H1 (cell line): ENCODE data around the gene PHRF1. TPM values are rescaled to one million over a fixed set of nuclear protein-coding genes. Genes with fewer than 3 reads are reported as not detected.

Experiments
- CTCF ChIA-PET: fragments of 300-600 bp; sonication (Branson Sonifier 250); formaldehyde crosslinking; loops from one replicate; lab custom pipeline; 2021; ENCODE audit not compliant: partially characterized antibody; lab: Charles Lee
- POLR2A ChIA-PET: fragments of 300-600 bp; sonication (Branson Sonifier 250); formaldehyde crosslinking; loops from one replicate; lab custom pipeline; 2021; ENCODE audit warnings: inconsistent platforms; ENCODE audit not compliant: partially characterized antibody; lab: Charles Lee
- DNase-seq, 2 experiments: peaks; one replicate each; pipeline versions ENCODE4 v3.0.0 to v3.0.0-alpha.2; 2010 to 2022; ENCODE audit warnings: low spot score in 2 of 2, low read depth in 1 of 2, mixed read lengths in 1 of 2
- FAIRE-seq: peaks from 2 replicates; lab custom pipeline; 2011; peaks lifted over from hg19 to GRCh38; lab: Jason Lieb, UNC
- H2AFZ ChIP-seq: 2 replicates; pipeline ENCODE4 v1.8.1; 2012; ENCODE audit warnings: low read length, inconsistent platforms
- H2AK5ac ChIP-seq: 2 replicates; pipeline ENCODE4 v1.6.1; 2013; ENCODE audit warnings: low read depth, low read length
- H2BK120ac ChIP-seq: replicated peaks from 2 replicates; pipeline ENCODE3; 2013; ENCODE audit warnings: low read depth, low read length, inconsistent platforms
- H2BK12ac ChIP-seq: 2 replicates; pipeline ENCODE4 v1.6.1; 2013; ENCODE audit warnings: low read depth, low read length
- H2BK15ac ChIP-seq: 2 replicates; pipeline ENCODE4 v1.6.1; 2013; ENCODE audit warnings: low read length
- H2BK20ac ChIP-seq: 2 replicates; pipeline ENCODE4 v1.6.1; 2013; ENCODE audit warnings: low read length
- H2BK5ac ChIP-seq: 2 replicates; pipeline ENCODE4 v1.6.1; 2013; ENCODE audit warnings: low read depth, low read length
- H3K14ac ChIP-seq: 2 replicates; pipeline ENCODE4 v1.6.1; 2013; ENCODE audit warnings: inconsistent platforms; ENCODE audit not compliant: insufficient read length
- H3K18ac ChIP-seq: 2 replicates; pipeline ENCODE4 v1.6.1; 2013; ENCODE audit warnings: low read length; ENCODE audit errors: extremely low read depth
- H3K23ac ChIP-seq: 2 replicates; pipeline ENCODE4 v1.6.1; 2013; ENCODE audit warnings: inconsistent platforms; ENCODE audit not compliant: insufficient read length
- H3K23me2 ChIP-seq: 2 replicates; pipeline ENCODE4 v1.6.1; 2013; ENCODE audit warnings: low read depth, low read length
- H3K27ac ChIP-seq: 2 replicates; pipeline ENCODE4 v1.6.1; 2011; ENCODE audit warnings: low read depth, low read length, inconsistent platforms
- H3K27me3 ChIP-seq, 4 experiments: replicated peaks in 1 of 4; 1 replicate in 1 of 4; 2 replicates in 3 of 4; pipeline versions ENCODE4 v1.6.1 to v1.8.1; 2011 to 2013; ENCODE audit warnings: low read length in 3 of 4, mild to moderate bottlenecking in 3 of 4, inconsistent platforms in 2 of 4, mixed read lengths in 2 of 4, moderate library complexity in 1 of 4; ENCODE audit not compliant: control insufficient read depth in 3 of 4, insufficient read depth in 3 of 4; ENCODE audit errors: extremely low read depth in 1 of 4
- H3K36me3 ChIP-seq, 4 experiments: 2 replicates each; pipeline versions ENCODE4 v1.6.1 to v1.8.1; 2011 to 2013; ENCODE audit warnings: mild to moderate bottlenecking in 4 of 4, low read length in 3 of 4, moderate library complexity in 2 of 4, control low read depth in 1 of 4, inconsistent platforms in 1 of 4; ENCODE audit not compliant: insufficient read depth in 4 of 4, control insufficient read depth in 2 of 4
- H3K4ac ChIP-seq: replicated peaks from 2 replicates; pipeline ENCODE3; 2013; ENCODE audit warnings: low read length, low read depth, mixed read lengths, inconsistent platforms; ENCODE audit not compliant: insufficient read length
- H3K4me1 ChIP-seq, 4 experiments: replicated peaks in 1 of 4; 1 replicate in 1 of 4; 2 replicates in 3 of 4; pipeline versions ENCODE4 v1.6.1 to v1.8.1; 2011 to 2013; ENCODE audit warnings: low read length in 3 of 4, inconsistent platforms in 2 of 4, mixed read lengths in 1 of 4; ENCODE audit not compliant: insufficient read depth in 4 of 4, control insufficient read depth in 3 of 4
- H3K4me2 ChIP-seq, 2 experiments: 2 replicates each; pipeline versions ENCODE4 v1.6.1 to v1.8.1; 2011 to 2013; ENCODE audit warnings: low read depth in 2 of 2, low read length in 2 of 2, control low read depth in 1 of 2, inconsistent platforms in 1 of 2, mild to moderate bottlenecking in 1 of 2; ENCODE audit not compliant: insufficient read depth in 1 of 2
- H3K4me3 ChIP-seq, 4 experiments: fragments of 200-600, 300-600 bp in 1 of 4; sonication (generic), shearing (Covaris generic), sonication (Bioruptor Twin) in 1 of 4; 2 replicates each; pipeline versions ENCODE4 v1.5.1 to v1.8.1; 2011 to 2016; ENCODE audit warnings: low read length in 4 of 4, low read depth in 3 of 4, control low read depth in 2 of 4, inconsistent platforms in 2 of 4, mild to moderate bottlenecking in 2 of 4, mixed read lengths in 1 of 4, moderate library complexity in 1 of 4; ENCODE audit not compliant: insufficient read depth in 2 of 4; ENCODE audit errors: extremely low read depth in 1 of 4
- H3K56ac ChIP-seq: replicated peaks from 2 replicates; pipeline ENCODE3; 2013; ENCODE audit warnings: low read depth, mild to moderate bottlenecking, mixed read lengths, low read length, inconsistent platforms; ENCODE audit not compliant: insufficient read length
- H3K79me1 ChIP-seq: 2 replicates; pipeline ENCODE4 v1.6.1; 2013; ENCODE audit warnings: low read depth, low read length, control low read depth
- H3K79me2 ChIP-seq, 2 experiments: 2 replicates each; pipeline versions ENCODE4 v1.6.1 to v1.8.1; 2012 to 2013; ENCODE audit warnings: low read length in 2 of 2, mild to moderate bottlenecking in 2 of 2, inconsistent platforms in 1 of 2; ENCODE audit not compliant: insufficient read depth in 2 of 2, control insufficient read depth in 1 of 2
- H3K9ac ChIP-seq, 4 experiments: replicated peaks in 1 of 4; 1 replicate in 1 of 4; 2 replicates in 3 of 4; pipeline versions ENCODE4 v1.6.1 to v1.8.1; 2011 to 2013; ENCODE audit warnings: low read depth in 3 of 4, low read length in 3 of 4, control low read depth in 2 of 4, mild to moderate bottlenecking in 2 of 4, moderate library complexity in 2 of 4, inconsistent platforms in 1 of 4; ENCODE audit errors: extremely low read depth in 1 of 4
- H3K9me3 ChIP-seq, 2 experiments: 2 replicates each; pipeline versions ENCODE4 v1.6.1 to v1.8.1; 2012 to 2013; ENCODE audit warnings: mild to moderate bottlenecking in 2 of 2, moderate library complexity in 2 of 2, control low read depth in 1 of 2, inconsistent platforms in 1 of 2, low read depth in 1 of 2, low read length in 1 of 2, mixed read lengths in 1 of 2; ENCODE audit not compliant: insufficient read depth in 2 of 2
- H4K20me1 ChIP-seq, 2 experiments: replicated peaks in 1 of 2; 2 replicates each; pipeline versions ENCODE3 to v1.8.1; 2011 to 2013; ENCODE audit warnings: inconsistent platforms in 2 of 2, low read length in 2 of 2, mild to moderate bottlenecking in 1 of 2; ENCODE audit not compliant: insufficient read depth in 2 of 2, control insufficient read depth in 1 of 2
- H4K5ac ChIP-seq: 2 replicates; pipeline ENCODE4 v1.6.1; 2013; ENCODE audit warnings: low read length, low read depth, mixed read lengths, inconsistent platforms; ENCODE audit not compliant: insufficient read length
- H4K8ac ChIP-seq: 2 replicates; pipeline ENCODE4 v1.8.0; 2013; ENCODE audit warnings: mild to moderate bottlenecking, moderate library complexity, low read length, inconsistent platforms; ENCODE audit not compliant: insufficient read depth; ENCODE audit errors: extremely low read depth
- H4K91ac ChIP-seq: replicated peaks from 2 replicates; pipeline ENCODE3; 2013; ENCODE audit warnings: low read length, mixed read lengths, inconsistent platforms; ENCODE audit not compliant: insufficient read length
- HDAC6 ChIP-seq: IDR thresholded peaks from one replicate; pipeline ENCODE4 v1.7.1; 2012; ENCODE audit warnings: low read depth, mild to moderate bottlenecking, inconsistent platforms, low read length, moderate library complexity
- NRF1 ChIP-seq: IDR thresholded peaks from 2 replicates; pipeline ENCODE4 v1.6.1; 2011; ENCODE audit warnings: mild to moderate bottlenecking, low read depth, low read length, improper control_type of control experiment
- SAP30 ChIP-seq: fragments of 300-600 bp; sonication (generic); IDR thresholded peaks from 2 replicates; pipeline ENCODE4 v1.7.1; 2012; ENCODE audit warnings: low read length, moderate library complexity, mild to moderate bottlenecking, inconsistent platforms; ENCODE audit not compliant: insufficient read depth, insufficient replicate concordance
- WGBS, 2 experiments: shearing (Covaris generic) in 1 of 2; methylation state at CpG; one replicate each; pipeline versions ENCODE4 v1.1.6 to v1.1.7; 2013 to 2015; ENCODE audit warnings: low lambda C conversion rate in 2 of 2, mixed read lengths in 2 of 2, inconsistent platforms in 1 of 2, low coverage in 1 of 2, missing lambda C conversion rate in 1 of 2; ENCODE audit not compliant: insufficient replicate concordance in 2 of 2, insufficient coverage in 1 of 2, insufficient read length in 1 of 2; ENCODE audit errors: extremely low coverage in 1 of 2, missing lambda C conversion rate in 1 of 2; 5-methylcytosine and 5-hydroxymethylcytosine counted together
- polyA plus RNA-seq, 7 experiments: library from polyadenylated mRNA; depleted of rRNA in 3 of 7; stranded (reverse) in 5 of 7; unstranded in 2 of 7; fragments of >200 nt in 5 of 7; fragments of 200-250 nt in 2 of 7; gene quantifications; 1 replicate in 5 of 7; 2 replicates in 1 of 7; 4 replicates in 1 of 7; pipeline versions ENCODE4 v1.2.1 to v1.2.3, GENCODE V29; 2011 to 2013; ENCODE audit warnings: missing spikeins in 2 of 7, mixed read lengths in 2 of 7
- total RNA-seq: library from RNA; stranded (reverse); fragmentation: NEBNext Ultra II Directional; extraction: Animal tissue kit (Norgen Biotek cat#: 25700); gene quantifications from 2 replicates; pipeline ENCODE4 v1.2.1, GENCODE V29; 2021

PHRF1 gene
- total and polyA plus RNA-seq, 2 of the 8 experiments (the other 6 are each of a cell fraction or from before 2014, with no cell fraction given) = 13.4 to 37.3 TPM

GRCh38 chr11:557328-558132, 18.7 kb upstream of the PHRF1 start:
- CTCF ChIA-PET = interaction anchor here (0.9 to 3.8 kb wide), 5 partner anchors 8 to 168 kb away, joined by 3 to 21 read pairs (median 3); no protein-coding TSS in a partner anchor
- FAIRE-seq = no peak

More at GRCh38 chr11:557328-558132, 18.7 kb upstream of the PHRF1 start:
- no peak overlapping the region for H3K4me3 ChIP-seq
- WGBS, 2 experiments = 94% methylated on average over 20 of the region's 24 CpGs; no CpG with 5 or more reads in 1 of the 2 experiments
- peaks cover 0 to 4% of the 10 kb centered on the region in 2 experiments; a peak in 1 of 4 replicates for H3K79me2 ChIP-seq
- H3K9ac ChIP-seq = no peak overlapping the region
- peak overlapping the region; percentile 66 to 95; a peak in 2 of 4 replicates for H3K4me2 ChIP-seq
- peaks cover 0 to 4% (median 0%) of the 10 kb centered on the region in 4 experiments; a peak in 1 of 8 replicates for H3K36me3 ChIP-seq
- H2AFZ ChIP-seq = no peak overlapping the region
- POLR2A ChIA-PET = interaction anchor here (0.9 to 2.1 kb wide), 7 partner anchors 9 to 58 kb away, joined by 4 to 13 read pairs (median 5); partner anchors contain the start of gene IRF7
- H3K79me1 ChIP-seq = peaks cover 8% of the 10 kb centered on the region
- H2BK15ac ChIP-seq = 0 out of 2 replicates have a peak overlapping the region, but pooled peaks have one; percentile 46
- H3K4me1 ChIP-seq = peaks cover 0 to 37% (median 12%) of the 10 kb centered on the region in 4 experiments; a peak in 6 of 7 replicates
- no peak overlapping the region for H3K18ac ChIP-seq
- H2BK120ac ChIP-seq = no peak overlapping the region
- H2BK12ac ChIP-seq = peak overlapping the region; percentile 68; the same call in 1 of the 2 replicates
- peaks cover 9 to 13% of the 10 kb centered on the region in 2 experiments for H4K20me1 ChIP-seq
- TF ChIP-seq SAP30 = no peak
- TF ChIP-seq HDAC6 = no peak
- TF ChIP-seq NRF1 = no peak
- no peak overlapping the region for H3K4ac ChIP-seq
- no peak overlapping the region for H4K5ac ChIP-seq
- no peak overlapping the region for H3K14ac ChIP-seq
- H3K23me2 ChIP-seq = peaks cover 19% of the 10 kb centered on the region; the same call in 1 of the 2 replicates
- H3K27ac ChIP-seq = no peak overlapping the region
- no peak overlapping the region for H4K8ac ChIP-seq
- H2BK5ac ChIP-seq = no peak overlapping the region
- peaks cover 13 to 29% (median 26%) of the 10 kb centered on the region in 4 experiments for H3K27me3 ChIP-seq
- no peak overlapping the region for H4K91ac ChIP-seq
- no peak overlapping the region for H3K23ac ChIP-seq
- H2AK5ac ChIP-seq = peak overlapping the region; percentile 56; the same call in 1 of the 2 replicates
- H2BK20ac ChIP-seq = no peak overlapping the region
- H3K56ac ChIP-seq = no peak overlapping the region
- DNase-seq = no peak
- no peaks in the 10 kb centered on the region for H3K9me3 ChIP-seq
